Mucosa of descending colon (tissue), 3 donors: Measurements from ENCODE around the gene ACACB. TPM values are rescaled to one million over a fixed set of nuclear protein-coding genes. Genes with fewer than 3 reads are reported as not detected.

Experiments
- ATAC-seq: fragments of 200-7000 bp; cut with Tn5 transposase; one replicate; pipeline ENCODE4 v1.9.1; 2020; ENCODE audit warnings: mild to moderate bottlenecking, moderate library complexity
- DNase-seq, 3 donors: peaks; one replicate each; pipeline ENCODE4 v3.0.0-alpha.2; 2020
- H3K36me3 ChIP-seq: fragments of 200-600 bp; one replicate; pipeline ENCODE4 v1.8.0; 2021; ENCODE audit warnings: low read depth, mild to moderate bottlenecking
- H3K4me1 ChIP-seq: fragments of 200-600 bp; one replicate; pipeline ENCODE4 v1.8.0; 2021; ENCODE audit warnings: low read depth, mild to moderate bottlenecking
- H3K4me3 ChIP-seq: fragments of 200-600 bp; one replicate; pipeline ENCODE4 v1.8.0; 2021; ENCODE audit warnings: mild to moderate bottlenecking
- H3K9me3 ChIP-seq: fragments of 200-600 bp; one replicate; pipeline ENCODE4 v1.8.0; 2021; ENCODE audit warnings: mild to moderate bottlenecking
- intact Hi-C, 2 donors: fragments of 100-400 bp; cut with DNase I in 1 of 2; cut with micrococcal nuclease in 1 of 2; formaldehyde crosslinking; loops; one replicate each; pipeline versions ENCODE4 v1.11.0 to v1.11.1; 2022; cut with DNase I, micrococcal nuclease
- total RNA-seq, 3 donors: library from RNA; stranded (reverse); fragmentation: NEBNext Ultra II Directional in 2 of 3; extraction: Animal tissue kit (Norgen Biotek cat#: 25700) in 2 of 3; gene quantifications; one replicate each; pipeline versions ENCODE4 v1.2.1 to v1.2.4, GENCODE V29; 2021 to 2023
- TF ChIP-seq, protein P1 (sequence below): fragments of 200-600 bp; IDR thresholded peaks from one replicate; pipeline ENCODE4 v1.8.0; 2022; ENCODE audit warnings: antibody characterized with exemption, mild to moderate bottlenecking
- donor health status: DM: no; HTN: no; CAD: no; lungs with moderate emphysema.
- donor health status: DM: no; HTN: no; CAD: no.
- donor health status: DM: no; HTN: yes; CAD: no.

Gene ACACB
- total RNA-seq, 3 donors from 2014 or later = 54.4 to 155 (median 66.3) TPM

DNA sequence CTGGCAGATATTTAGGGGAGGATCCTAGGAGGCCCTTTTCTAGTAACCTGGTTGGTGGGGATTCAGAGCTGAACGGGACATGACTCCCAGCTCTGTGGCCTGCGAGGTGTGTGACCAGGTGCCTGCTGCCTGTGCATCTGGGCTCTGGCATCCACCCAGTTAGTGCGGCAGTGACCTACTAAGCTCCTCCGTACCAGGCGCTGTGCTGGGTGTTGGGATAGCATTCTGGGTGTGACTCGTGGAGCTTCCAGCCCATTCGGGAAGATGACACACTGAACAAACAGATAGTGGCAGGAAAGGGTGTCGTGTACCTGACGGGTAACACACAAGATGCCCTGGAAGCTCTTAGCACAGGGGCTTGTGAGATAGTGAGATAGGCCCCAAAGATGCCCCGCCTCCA, 80.9 kb downstream of the ACACB start:
- TF ChIP-seq, protein P1, sequence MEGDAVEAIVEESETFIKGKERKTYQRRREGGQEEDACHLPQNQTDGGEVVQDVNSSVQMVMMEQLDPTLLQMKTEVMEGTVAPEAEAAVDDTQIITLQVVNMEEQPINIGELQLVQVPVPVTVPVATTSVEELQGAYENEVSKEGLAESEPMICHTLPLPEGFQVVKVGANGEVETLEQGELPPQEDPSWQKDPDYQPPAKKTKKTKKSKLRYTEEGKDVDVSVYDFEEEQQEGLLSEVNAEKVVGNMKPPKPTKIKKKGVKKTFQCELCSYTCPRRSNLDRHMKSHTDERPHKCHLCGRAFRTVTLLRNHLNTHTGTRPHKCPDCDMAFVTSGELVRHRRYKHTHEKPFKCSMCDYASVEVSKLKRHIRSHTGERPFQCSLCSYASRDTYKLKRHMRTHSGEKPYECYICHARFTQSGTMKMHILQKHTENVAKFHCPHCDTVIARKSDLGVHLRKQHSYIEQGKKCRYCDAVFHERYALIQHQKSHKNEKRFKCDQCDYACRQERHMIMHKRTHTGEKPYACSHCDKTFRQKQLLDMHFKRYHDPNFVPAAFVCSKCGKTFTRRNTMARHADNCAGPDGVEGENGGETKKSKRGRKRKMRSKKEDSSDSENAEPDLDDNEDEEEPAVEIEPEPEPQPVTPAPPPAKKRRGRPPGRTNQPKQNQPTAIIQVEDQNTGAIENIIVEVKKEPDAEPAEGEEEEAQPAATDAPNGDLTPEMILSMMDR = no peak
- intact Hi-C loops = no loop called here
- Histone ChIP-seq H3K4me3 (no peak overlapping the region), H3K4me1 (no peaks in the 10 kb centered on the region), H3K36me3 (no peaks in the 10 kb centered on the region), H3K9me3 (no peaks in the 10 kb centered on the region)
- DNase-seq = no peak
- ATAC-seq = no peak

DNA sequence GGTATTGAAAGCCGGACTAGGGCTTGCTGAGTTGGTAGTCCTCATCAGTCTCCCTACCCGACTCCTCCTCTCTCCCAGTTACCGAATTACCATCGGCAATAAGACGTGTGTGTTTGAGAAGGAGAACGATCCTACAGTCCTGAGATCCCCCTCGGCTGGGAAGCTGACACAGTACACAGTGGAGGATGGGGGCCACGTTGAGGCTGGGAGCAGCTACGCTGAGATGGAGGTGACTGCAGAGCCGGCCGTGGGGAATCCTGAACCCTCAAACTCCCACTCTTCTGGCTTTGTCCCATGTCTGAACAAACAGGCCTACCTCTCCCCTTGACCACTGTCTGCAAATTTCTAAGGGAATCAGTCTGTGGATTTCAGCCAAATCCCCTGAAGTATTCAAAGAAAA, 82.9 kb downstream of the ACACB start:
- no peak for ATAC-seq
- TF ChIP-seq, protein P1 = no peak

DNA sequence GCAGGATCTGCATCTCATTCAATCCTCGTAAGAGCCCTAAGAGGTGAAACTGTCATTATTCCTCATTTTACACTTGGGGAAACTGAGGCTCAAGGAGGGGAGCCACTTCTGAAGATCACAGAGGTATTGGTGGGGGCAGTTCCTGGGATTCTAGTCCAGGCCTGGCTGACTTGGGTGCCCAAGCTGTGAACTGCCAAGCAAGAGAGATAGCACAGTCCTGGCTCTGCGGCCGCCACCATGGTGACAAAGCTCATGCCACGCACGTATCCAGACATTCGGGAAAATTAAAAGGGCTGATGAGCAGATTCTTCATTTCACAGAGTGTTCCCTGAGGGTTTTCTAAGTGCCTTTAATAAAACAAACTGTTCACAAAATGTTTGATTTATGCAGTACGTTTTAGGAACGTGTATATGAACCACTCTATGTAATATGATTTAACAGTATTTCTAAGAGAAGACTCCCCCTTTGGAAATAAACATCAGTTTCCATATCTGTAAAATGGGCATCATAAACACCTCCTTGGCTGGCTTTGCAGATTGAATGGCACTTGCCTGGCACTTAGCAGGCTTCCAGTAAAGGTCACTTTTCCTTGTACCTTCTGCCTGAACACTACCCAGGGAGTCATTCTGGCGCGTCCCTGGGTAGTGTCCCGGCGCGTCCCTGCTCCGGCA, 84.6 kb downstream of the ACACB start:
- Histone ChIP-seq H3K9me3 (no peaks in the 10 kb centered on the region), H3K36me3 (no peaks in the 10 kb centered on the region), H3K4me3 (no peak overlapping the region), H3K4me1 (no peaks in the 10 kb centered on the region)
- intact Hi-C loops = no loop called here
- ATAC-seq = no peak
- no peak for DNase-seq
- TF ChIP-seq, protein P1 = no peak

More for the DNA sequence above, 82.9 kb downstream of the ACACB start:
- H3K4me3 ChIP-seq = no peak overlapping the region
- no peaks in the 10 kb centered on the region for H3K9me3 ChIP-seq
- intact Hi-C loops = no loop called here
- H3K4me1 ChIP-seq = no peaks in the 10 kb centered on the region
- no peaks in the 10 kb centered on the region for H3K36me3 ChIP-seq
- no peak for DNase-seq

DNA sequence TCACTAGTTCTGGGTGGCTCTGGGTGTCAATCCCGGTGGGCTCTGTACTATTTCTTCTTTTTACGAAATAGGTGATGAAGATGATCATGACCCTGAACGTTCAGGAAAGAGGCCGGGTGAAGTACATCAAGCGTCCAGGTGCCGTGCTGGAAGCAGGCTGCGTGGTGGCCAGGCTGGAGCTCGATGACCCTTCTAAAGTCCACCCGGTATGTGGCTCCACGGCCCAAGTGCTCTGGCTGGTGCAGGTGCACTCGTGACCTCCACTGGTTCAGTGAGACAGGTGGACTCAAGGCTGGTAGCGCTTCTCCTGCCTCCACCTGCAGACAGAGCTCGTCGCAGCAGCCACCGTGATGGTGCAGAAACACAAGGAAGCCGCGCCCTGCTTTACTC, 85.1 kb downstream of the ACACB start:
- ATAC-seq = no peak
- intact Hi-C loops = no loop called here
- H3K4me1 ChIP-seq = no peaks in the 10 kb centered on the region

DNA sequence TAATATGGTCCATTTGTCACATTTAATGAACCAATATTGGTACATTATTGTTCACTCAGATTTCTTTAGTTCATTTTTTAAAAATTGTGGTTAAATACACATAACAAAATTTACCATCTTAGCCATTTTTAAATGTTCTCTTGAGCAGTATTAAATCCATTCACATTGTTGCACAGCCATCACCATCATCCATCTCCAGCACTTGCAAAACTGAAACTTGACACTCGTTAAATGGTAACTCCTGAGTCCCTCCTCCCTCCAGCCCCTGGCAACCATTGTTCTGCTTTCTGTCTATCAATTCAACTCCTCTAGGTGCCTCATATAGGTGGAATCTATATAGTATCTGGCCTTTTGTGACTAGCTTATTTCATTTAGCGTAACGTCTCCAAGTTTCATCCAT, 86.4 kb downstream of the ACACB start:
- TF ChIP-seq, protein P1 = no peak
- intact Hi-C loops = no loop called here
- Histone ChIP-seq H3K4me3 (no peak overlapping the region), H3K36me3 (peaks cover 4% of the 10 kb centered on the region), H3K9me3 (no peaks in the 10 kb centered on the region), H3K4me1 (no peaks in the 10 kb centered on the region)
- DNase-seq = no peak
- no peak for ATAC-seq

More for the DNA sequence above, 85.1 kb downstream of the ACACB start:
- DNase-seq = no peak
- TF ChIP-seq, protein P1 = no peak
- H3K9me3 ChIP-seq = no peaks in the 10 kb centered on the region
- H3K36me3 ChIP-seq = no peaks in the 10 kb centered on the region
- H3K4me3 ChIP-seq = no peak overlapping the region

DNA sequence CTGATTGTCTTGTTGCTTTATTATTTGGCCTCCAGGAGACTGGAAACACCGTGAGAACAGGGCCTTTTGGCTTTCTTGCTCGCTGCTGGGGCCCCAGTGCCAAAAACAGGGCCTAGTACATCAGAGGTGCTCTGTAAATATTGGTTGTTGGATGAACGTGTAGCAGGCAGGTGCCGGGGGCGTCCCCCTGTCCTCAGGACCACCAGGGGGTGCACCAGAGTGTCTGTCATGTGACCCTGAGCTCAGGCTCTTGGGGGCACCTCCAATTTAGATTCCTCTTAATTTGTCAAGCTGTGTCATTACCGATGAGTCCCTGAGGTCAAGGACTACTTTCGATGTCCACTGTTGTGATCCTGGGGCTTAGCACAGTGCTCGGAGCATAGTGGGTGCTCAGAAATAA, 87.1 kb downstream of the ACACB start:
- ATAC-seq = no peak
- TF ChIP-seq, protein P1 = no peak
- H3K4me1 ChIP-seq = no peaks in the 10 kb centered on the region
- no peaks in the 10 kb centered on the region for H3K9me3 ChIP-seq
- no peak for DNase-seq
- intact Hi-C loops = no loop called here
- H3K36me3 ChIP-seq = peaks cover 4% of the 10 kb centered on the region
- no peak overlapping the region for H3K4me3 ChIP-seq
